ENCODE results near the gene FABP3.

DNA sequence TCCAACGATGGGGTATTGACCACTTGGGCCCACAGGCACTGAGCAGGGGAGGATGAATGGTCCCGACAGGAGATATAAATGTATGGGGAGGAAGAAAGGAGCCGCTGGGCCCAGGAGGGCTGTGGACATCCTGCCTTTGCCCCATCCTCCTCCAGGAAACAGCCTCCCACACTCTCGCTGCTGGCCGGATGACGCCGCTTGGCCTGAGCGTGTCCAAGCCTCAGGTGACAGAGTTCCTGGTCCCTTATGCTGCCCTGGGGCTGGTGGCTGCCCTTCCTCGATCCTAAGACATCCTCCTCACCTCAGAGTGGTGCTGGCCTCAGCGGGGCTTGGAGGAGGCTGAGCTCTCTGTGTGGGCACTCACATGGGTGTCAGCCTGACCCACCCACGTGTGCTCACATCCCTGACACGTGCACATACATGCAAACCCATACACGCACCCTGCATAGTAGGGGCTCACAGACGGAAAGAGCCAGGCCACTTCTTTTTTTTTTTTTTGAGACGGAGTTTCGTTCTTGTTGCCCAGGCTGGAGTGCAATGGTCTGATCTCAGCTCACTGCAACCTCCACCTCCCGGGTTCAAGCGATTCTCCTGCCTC lies 34.3 kb upstream of the FABP3 start:
- TF ChIP-seq, protein P1, sequence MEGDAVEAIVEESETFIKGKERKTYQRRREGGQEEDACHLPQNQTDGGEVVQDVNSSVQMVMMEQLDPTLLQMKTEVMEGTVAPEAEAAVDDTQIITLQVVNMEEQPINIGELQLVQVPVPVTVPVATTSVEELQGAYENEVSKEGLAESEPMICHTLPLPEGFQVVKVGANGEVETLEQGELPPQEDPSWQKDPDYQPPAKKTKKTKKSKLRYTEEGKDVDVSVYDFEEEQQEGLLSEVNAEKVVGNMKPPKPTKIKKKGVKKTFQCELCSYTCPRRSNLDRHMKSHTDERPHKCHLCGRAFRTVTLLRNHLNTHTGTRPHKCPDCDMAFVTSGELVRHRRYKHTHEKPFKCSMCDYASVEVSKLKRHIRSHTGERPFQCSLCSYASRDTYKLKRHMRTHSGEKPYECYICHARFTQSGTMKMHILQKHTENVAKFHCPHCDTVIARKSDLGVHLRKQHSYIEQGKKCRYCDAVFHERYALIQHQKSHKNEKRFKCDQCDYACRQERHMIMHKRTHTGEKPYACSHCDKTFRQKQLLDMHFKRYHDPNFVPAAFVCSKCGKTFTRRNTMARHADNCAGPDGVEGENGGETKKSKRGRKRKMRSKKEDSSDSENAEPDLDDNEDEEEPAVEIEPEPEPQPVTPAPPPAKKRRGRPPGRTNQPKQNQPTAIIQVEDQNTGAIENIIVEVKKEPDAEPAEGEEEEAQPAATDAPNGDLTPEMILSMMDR (IDR thresholded peaks at IDR 0.05) = no peak
- TF ChIP-seq POLR2A (IDR thresholded peaks at IDR 0.05) = no peak
- TF ChIP-seq EP300 (IDR thresholded peaks at IDR 0.05) = no peak
